Panc1 (cell line): ENCODE measurements around the gene PGK2. TPM values are rescaled to one million over a fixed set of nuclear protein-coding genes. Genes with fewer than 3 reads are reported as not detected.

Experiments used
- ATAC-seq: fragments of 200-7000 bp; cut with Tn5 transposase; 2 replicates; pipeline ENCODE4 v1.9.1; 2020; ENCODE audit warnings: mild to moderate bottlenecking, moderate library complexity
- BruUV-seq: library from RNA; stranded (reverse); fragments of 400-500 nt; replicated peaks from 2 replicates; lab custom pipeline; 2021; lab: Mats Ljungman, UMichigan
- CTCF ChIA-PET: fragments of 300-600 bp; sonication (Branson Sonifier 250); formaldehyde crosslinking; loops from one replicate; lab custom pipeline; 2022; ENCODE audit warnings: antibody characterized with exemption; lab: Charles Lee
- POLR2A ChIA-PET: fragments of 300-600 bp; sonication (Branson Sonifier 250); formaldehyde crosslinking; loops from one replicate; lab custom pipeline; 2022; ENCODE audit warnings: antibody characterized with exemption; lab: Charles Lee
- DNase-seq: peaks from one replicate; pipeline ENCODE4 v3.0.0-alpha.2; 2010; ENCODE audit warnings: low read depth, low spot score
- H3K27ac ChIP-seq: 2 replicates; pipeline ENCODE4 v1.5.1; 2011; ENCODE audit warnings: mild to moderate bottlenecking, low read length, inconsistent platforms
- H3K27me3 ChIP-seq: fragments of 200-500 bp; sonication (Bioruptor generic); 2 replicates; pipeline ENCODE4 v1.6.0; 2014; ENCODE audit warnings: low read length, inconsistent platforms; ENCODE audit not compliant: control insufficient read depth, insufficient read depth
- H3K36me3 ChIP-seq: fragments of 200-500 bp; sonication (Bioruptor generic); 2 replicates; pipeline ENCODE4 v1.5.1; 2014; ENCODE audit warnings: inconsistent platforms, mild to moderate bottlenecking, low read length, moderate library complexity; ENCODE audit not compliant: control insufficient read depth, insufficient read depth
- H3K4me1 ChIP-seq: 2 replicates; pipeline ENCODE4 v1.5.1; 2011; ENCODE audit warnings: inconsistent platforms, mild to moderate bottlenecking, low read length, moderate library complexity; ENCODE audit not compliant: control insufficient read depth, insufficient read depth
- H3K4me3 ChIP-seq, 2 experiments: 2 replicates each; pipeline ENCODE4 v1.5.1; 2011 to 2012; ENCODE audit warnings: low read depth in 2 of 2, low read length in 2 of 2, mild to moderate bottlenecking in 2 of 2, inconsistent platforms in 1 of 2, moderate library complexity in 1 of 2
- H3K9me3 ChIP-seq: fragments of 200-500 bp; sonication (Bioruptor generic); 2 replicates; pipeline ENCODE4 v1.5.1; 2014; ENCODE audit warnings: low read depth, mild to moderate bottlenecking, inconsistent platforms, low read length, moderate library complexity; ENCODE audit not compliant: control insufficient read depth, insufficient read depth
- CTCF ChIP-seq: fragments of 450-650 bp; IDR thresholded peaks from 2 replicates; pipeline ENCODE4 v1.5.1; 2017; ENCODE audit warnings: mild to moderate bottlenecking
- POLR2AphosphoS5 ChIP-seq: IDR thresholded peaks from 2 replicates; pipeline ENCODE4 v1.6.1; 2012; ENCODE audit warnings: mild to moderate bottlenecking, low read depth, low read length, moderate library complexity
- REST ChIP-seq, 2 experiments: IDR thresholded peaks; 2 replicates each; pipeline ENCODE4 v1.6.1; 2011 to 2012; ENCODE audit warnings: low read depth in 2 of 2, control low read depth in 1 of 2, low read length in 1 of 2, mild to moderate bottlenecking in 1 of 2, moderate library complexity in 1 of 2; ENCODE audit not compliant: insufficient read depth in 1 of 2
- SIN3A ChIP-seq: IDR thresholded peaks from 2 replicates; pipeline ENCODE4 v1.6.1; 2012; ENCODE audit warnings: low read depth, mild to moderate bottlenecking, low read length, moderate library complexity, borderline replicate concordance; ENCODE audit not compliant: insufficient read depth
- TCF7L2 ChIP-seq: IDR thresholded peaks from 2 replicates; pipeline ENCODE4 v1.6.1; 2011; ENCODE audit warnings: mild to moderate bottlenecking, low read depth, low read length, inconsistent platforms
- in situ Hi-C: cut with HindIII; loops from 2 replicates; pipeline ENCODE4 v1.10.0; 2016; ENCODE audit warnings: low sequenced_read_pairs, low pct_unique_long_range_greater_than_20kb
- intact Hi-C: fragments of 100-400 bp; cut with micrococcal nuclease; formaldehyde crosslinking; loops from one replicate; pipeline ENCODE4 v1.10.0; 2022; ENCODE audit not compliant: unreplicated experiment
- total RNA-seq: library from RNA; stranded (reverse); gene quantifications from one replicate; pipeline ENCODE4 v1.2.1, GENCODE V29; 2021; ENCODE audit not compliant: unreplicated experiment

PGK2 gene
- total RNA-seq, 1 experiment from 2014 or later: not detected

GRCh38 chr6:49776444-49776843, 10.6 kb downstream of the PGK2 start:
- Histone ChIP-seq H3K4me3 (no peak overlapping the region), H3K27me3 (no peaks in the 10 kb centered on the region), H3K27ac (no peak overlapping the region), H3K4me1 (no peaks in the 10 kb centered on the region), H3K36me3 (no peaks in the 10 kb centered on the region), H3K9me3 (no peaks in the 10 kb centered on the region)
- no TSS peak for BruUV-seq
- ATAC-seq (no peak), DNase-seq (no peak)
- in situ Hi-C loops (no loop called here), intact Hi-C loops (no loop called here)
- ChIA-PET POLR2A (no interaction called here), CTCF (no interaction called here)
- TF ChIP-seq POLR2AphosphoS5 (no peak), SIN3A (no peak), REST (IDR thresholded peaks at IDR 0.05; ENCODE audit: insufficient read depth in 1 of 2, low read depth in 2 of 2, low read length in 1 of 2) (no peak), TCF7L2 (no peak), CTCF (no peak)

- intact Hi-C loops (no loop called here), in situ Hi-C loops (no loop called here)
- ChIA-PET CTCF (no interaction called here), POLR2A (no interaction called here)
- no peak for ATAC-seq
- BruUV-seq: no TSS peak
- Histone ChIP-seq H3K4me1 (no peaks in the 10 kb centered on the region), H3K9me3 (no peaks in the 10 kb centered on the region), H3K36me3 (no peaks in the 10 kb centered on the region), H3K27ac (no peak overlapping the region), H3K27me3 (no peaks in the 10 kb centered on the region), H3K4me3 (no peak overlapping the region)
- DNase-seq: no peak
- TF ChIP-seq TCF7L2 (no peak), SIN3A (no peak), POLR2AphosphoS5 (no peak), REST (IDR thresholded peaks at IDR 0.05; ENCODE audit: insufficient read depth in 1 of 2, low read depth in 2 of 2, low read length in 1 of 2) (no peak), CTCF (no peak)
Measured at GRCh38 chr6:49775043-49775442, 12.0 kb downstream of the PGK2 start.
